Measurements from ENCODE around the gene ILF3. TPM values are rescaled to one million over a fixed set of nuclear protein-coding genes. Genes with fewer than 3 reads are reported as not detected.
A peak's percentile ranks its signal among the peaks of the same experiment; 100 is the strongest.

Gene ILF3
- total RNA-seq, 2 experiments from 2014 or later: 399 to 408 TPM

GRCh38 chr19:10680545-10681135, 26.5 kb downstream of the ILF3 start:
- intact Hi-C loops (cut with micrococcal nuclease): no loop called here
- Mint-ChIP-seq H3K27me3 (ENCODE audit: low read depth) (no peaks in the 10 kb centered on the region), H3K27ac (no peak overlapping the region), H3K36me3 (ENCODE audit: low read depth) (peaks cover 51% of the 10 kb centered on the region), H3K4me1 (ENCODE audit: low read depth) (no peaks in the 10 kb centered on the region), H3K9me3 (no peaks in the 10 kb centered on the region), H3K4me3 (no peak overlapping the region)
- DNase-seq: no peak
- CTCF ChIA-PET: no interaction called here

- H3K27me3 Mint-ChIP-seq (ENCODE audit: low read depth): no peaks in the 10 kb centered on the region
- CTCF ChIA-PET: no interaction called here
- intact Hi-C loops (cut with micrococcal nuclease): no loop called here
- peaks cover 51% of the 10 kb centered on the region for H3K36me3 Mint-ChIP-seq (ENCODE audit: low read depth)
- DNase-seq: no peak
- no peaks in the 10 kb centered on the region for H3K4me1 Mint-ChIP-seq (ENCODE audit: low read depth)
- H3K9me3 Mint-ChIP-seq: no peaks in the 10 kb centered on the region
- no peak overlapping the region for H3K4me3 Mint-ChIP-seq
- H3K27ac Mint-ChIP-seq: no peak overlapping the region
These were observed 27.5 kb downstream of the ILF3 start for GRCh38 chr19:10681658-10682057.

GRCh38 chr19:10682397-10683063, 28.4 kb downstream of the ILF3 start:
- Mint-ChIP-seq H3K9me3 (no peaks in the 10 kb centered on the region), H3K4me3 (no peak overlapping the region), H3K36me3 (ENCODE audit: low read depth) (peaks cover 49% of the 10 kb centered on the region), H3K4me1 (ENCODE audit: low read depth) (no peaks in the 10 kb centered on the region), H3K27ac (no peak overlapping the region), H3K27me3 (ENCODE audit: low read depth) (no peaks in the 10 kb centered on the region)
- DNase-seq: no peak
- intact Hi-C loops (cut with micrococcal nuclease): no loop called here
- CTCF ChIA-PET: interaction anchor here (1.0 to 1.1 kb wide), 2 partner anchors 18 to 102 kb away, joined by 3 to 4 read pairs; no protein-coding TSS in a partner anchor

- H3K36me3 Mint-ChIP-seq (ENCODE audit: low read depth): peaks cover 45% of the 10 kb centered on the region
- no peaks in the 10 kb centered on the region for H3K9me3 Mint-ChIP-seq
- H3K27ac Mint-ChIP-seq: no peak overlapping the region
- H3K4me1 Mint-ChIP-seq (ENCODE audit: low read depth): no peaks in the 10 kb centered on the region
- CTCF ChIA-PET: interaction anchor here (1.0 to 1.1 kb wide), 2 partner anchors 17 to 102 kb away, joined by 3 to 4 read pairs; no protein-coding TSS in a partner anchor
- no peak overlapping the region for H3K4me3 Mint-ChIP-seq
- no peak for DNase-seq
- H3K27me3 Mint-ChIP-seq (ENCODE audit: low read depth): no peaks in the 10 kb centered on the region
- intact Hi-C loops (cut with micrococcal nuclease): no loop called here
These were observed 28.9 kb downstream of the ILF3 start for GRCh38 chr19:10683064-10683426.

- intact Hi-C loops (cut with micrococcal nuclease): no loop called here
- Mint-ChIP-seq H3K9me3 (no peaks in the 10 kb centered on the region), H3K4me1 (ENCODE audit: low read depth) (no peaks in the 10 kb centered on the region), H3K27me3 (ENCODE audit: low read depth) (no peaks in the 10 kb centered on the region), H3K27ac (no peak overlapping the region), H3K4me3 (no peak overlapping the region), H3K36me3 (ENCODE audit: low read depth) (peaks cover 41% of the 10 kb centered on the region)
- DNase-seq: no peak
- CTCF ChIA-PET: interaction anchor here (1.0 to 1.1 kb wide), 2 partner anchors 16 to 103 kb away, joined by 3 to 4 read pairs; no protein-coding TSS in a partner anchor
These were observed 29.4 kb downstream of the ILF3 start for GRCh38 chr19:10683582-10683981.

- Mint-ChIP-seq H3K9me3 (no peaks in the 10 kb centered on the region), H3K27me3 (ENCODE audit: low read depth) (no peaks in the 10 kb centered on the region), H3K27ac (no peak overlapping the region), H3K4me3 (no peak overlapping the region), H3K4me1 (ENCODE audit: low read depth) (no peaks in the 10 kb centered on the region), H3K36me3 (ENCODE audit: low read depth) (peaks cover 45% of the 10 kb centered on the region)
- CTCF ChIA-PET: interaction anchor here (2.1 kb wide), 1 partner anchor 14 kb away, joined by 10 read pairs; no protein-coding TSS in a partner anchor
- intact Hi-C loops (cut with micrococcal nuclease): no loop called here
- DNase-seq: no peak
These were observed 31.1 kb downstream of the ILF3 start for GRCh38 chr19:10685210-10685609.

- no peaks in the 10 kb centered on the region for H3K4me1 Mint-ChIP-seq (ENCODE audit: low read depth)
- peaks cover 45% of the 10 kb centered on the region for H3K36me3 Mint-ChIP-seq (ENCODE audit: low read depth)
- H3K27ac Mint-ChIP-seq: no peak overlapping the region
- no peaks in the 10 kb centered on the region for H3K9me3 Mint-ChIP-seq
- no peaks in the 10 kb centered on the region for H3K27me3 Mint-ChIP-seq (ENCODE audit: low read depth)
- intact Hi-C loops (cut with micrococcal nuclease): no loop called here
- H3K4me3 Mint-ChIP-seq: no peak overlapping the region
- no peak for DNase-seq
- CTCF ChIA-PET: interaction anchor here (1.4 to 2.1 kb wide), 2 partner anchors 9 to 13 kb away, joined by 3 to 10 read pairs; no protein-coding TSS in a partner anchor
These were observed 32.0 kb downstream of the ILF3 start for GRCh38 chr19:10686193-10686592.

- intact Hi-C loops (cut with micrococcal nuclease): no loop called here
- CTCF ChIA-PET: interaction anchor here (1.4 to 2.1 kb wide), 2 partner anchors 10 to 13 kb away, joined by 3 to 10 read pairs; no protein-coding TSS in a partner anchor
- H3K4me1 Mint-ChIP-seq (ENCODE audit: low read depth): no peaks in the 10 kb centered on the region
- H3K9me3 Mint-ChIP-seq: no peaks in the 10 kb centered on the region
- no peak overlapping the region for H3K4me3 Mint-ChIP-seq
- H3K36me3 Mint-ChIP-seq (ENCODE audit: low read depth): peaks cover 45% of the 10 kb centered on the region
- no peaks in the 10 kb centered on the region for H3K27me3 Mint-ChIP-seq (ENCODE audit: low read depth)
- DNase-seq: no peak
- H3K27ac Mint-ChIP-seq: no peak overlapping the region
These were observed 32.7 kb downstream of the ILF3 start for GRCh38 chr19:10686661-10687517.

- CTCF ChIA-PET: interaction anchor here (2.1 kb wide), 1 partner anchor 12 kb away, joined by 10 read pairs; no protein-coding TSS in a partner anchor
- no peaks in the 10 kb centered on the region for H3K27me3 Mint-ChIP-seq (ENCODE audit: low read depth)
- DNase-seq: no peak
- intact Hi-C loops (cut with micrococcal nuclease): no loop called here
- H3K4me3 Mint-ChIP-seq: no peak overlapping the region
- no peak overlapping the region for H3K27ac Mint-ChIP-seq
- H3K4me1 Mint-ChIP-seq (ENCODE audit: low read depth): no peaks in the 10 kb centered on the region
- H3K9me3 Mint-ChIP-seq: no peaks in the 10 kb centered on the region
- H3K36me3 Mint-ChIP-seq (ENCODE audit: low read depth): peaks cover 42% of the 10 kb centered on the region
These were observed 33.6 kb downstream of the ILF3 start for GRCh38 chr19:10687518-10688288.

GRCh38 chr19:10688545-10689280, 34.6 kb downstream of the ILF3 start:
- Mint-ChIP-seq H3K4me3 (no peak overlapping the region), H3K9me3 (no peaks in the 10 kb centered on the region), H3K4me1 (ENCODE audit: low read depth) (no peaks in the 10 kb centered on the region), H3K27ac (no peak overlapping the region), H3K27me3 (ENCODE audit: low read depth) (no peaks in the 10 kb centered on the region), H3K36me3 (ENCODE audit: low read depth) (peaks cover 38% of the 10 kb centered on the region)
- intact Hi-C loops (cut with micrococcal nuclease): no loop called here
- CTCF ChIA-PET: interaction anchor here (0.6 to 1.3 kb wide), 2 partner anchors 47 to 175 kb away, joined by 3 to 4 read pairs; no protein-coding TSS in a partner anchor
- no peak for DNase-seq

GRCh38 chr19:10690341-10690781, 36.2 kb downstream of the ILF3 start:
- Mint-ChIP-seq H3K36me3 (ENCODE audit: low read depth) (peaks cover 28% of the 10 kb centered on the region), H3K4me1 (ENCODE audit: low read depth) (peaks cover 7% of the 10 kb centered on the region), H3K27ac (peak overlapping the region; percentile 24), H3K9me3 (no peaks in the 10 kb centered on the region), H3K27me3 (ENCODE audit: low read depth) (no peaks in the 10 kb centered on the region), H3K4me3 (no peak overlapping the region)
- CTCF ChIA-PET: interaction anchor here (1.2 to 1.3 kb wide), 2 partner anchors 9 to 174 kb away, joined by 4 to 5 read pairs; no protein-coding TSS in a partner anchor
- DNase-seq: no peak
- intact Hi-C loops (cut with micrococcal nuclease): no loop called here
